GM23338 (cell line): ENCODE results near the gene DMD. TPM values are rescaled to one million over a fixed set of nuclear protein-coding genes. Genes with fewer than 3 reads are reported as not detected.

Source experiments
- ATAC-seq: fragments of 200-7000 bp; cut with Tn5 transposase; 3 replicates; pipeline ENCODE4 v1.9.1; 2020
- DNase-seq: peaks from one replicate; pipeline ENCODE4 v3.0.0-alpha.2; 2015; ENCODE audit warnings: low spot score
- H2AFZ ChIP-seq: fragments of 200-600 bp; sonication (generic); 2 replicates; pipeline ENCODE4 v1.8.0; 2016; ENCODE audit warnings: antibody characterized with exemption, mild to moderate bottlenecking, moderate library complexity
- H3F3A ChIP-seq: fragments of 200-600 bp; sonication (generic); replicated peaks from 2 replicates; pipeline ENCODE4 v1.8.0; 2017; ENCODE audit warnings: antibody characterized with exemption, mixed run types, low read depth
- H3K27ac ChIP-seq: fragments of 200-600 bp; sonication (generic); 2 replicates; pipeline ENCODE4 v1.6.1; 2016; ENCODE audit warnings: low read depth
- H3K27me3 ChIP-seq: fragments of 200-600 bp; sonication (generic); 2 replicates; pipeline ENCODE4 v1.8.0; 2016; ENCODE audit warnings: mild to moderate bottlenecking, mixed run types, moderate library complexity; ENCODE audit not compliant: insufficient read depth
- H3K36me3 ChIP-seq: fragments of 200-600 bp; sonication (generic); 2 replicates; pipeline ENCODE4 v1.8.0; 2016; ENCODE audit warnings: mild to moderate bottlenecking; ENCODE audit not compliant: insufficient read depth
- H3K4me1 ChIP-seq: fragments of 200-600 bp; sonication (generic); 2 replicates; pipeline ENCODE4 v1.8.0; 2016; ENCODE audit warnings: mild to moderate bottlenecking, moderate library complexity; ENCODE audit not compliant: insufficient read depth
- H3K4me2 ChIP-seq: fragments of 200-600 bp; sonication (generic); 2 replicates; pipeline ENCODE4 v1.7.1; 2017; ENCODE audit warnings: mixed run types
- H3K4me3 ChIP-seq: fragments of 200-600 bp; sonication (generic); 2 replicates; pipeline ENCODE4 v1.6.1; 2016; ENCODE audit warnings: mixed run types
- H3K79me2 ChIP-seq: fragments of 200-600 bp; sonication (generic); replicated peaks from 2 replicates; pipeline ENCODE4 v1.8.0; 2017; ENCODE audit warnings: mild to moderate bottlenecking; ENCODE audit not compliant: insufficient read depth
- H3K9me2 ChIP-seq: fragments of 200-600 bp; sonication (generic); 2 replicates; pipeline ENCODE4 v1.8.0; 2017; ENCODE audit not compliant: insufficient read depth
- H4K20me1 ChIP-seq: fragments of 200-600 bp; sonication (generic); replicated peaks from 2 replicates; pipeline ENCODE4 v1.8.0; 2017; ENCODE audit warnings: mild to moderate bottlenecking; ENCODE audit not compliant: insufficient read depth
- H3K27ac Mint-ChIP-seq: 2 replicates; pipeline ENCODE4 v1.8.0; 2020; ENCODE audit warnings: inconsistent platforms, mild to moderate bottlenecking, moderate library complexity, mixed read lengths
- H3K27me3 Mint-ChIP-seq: 3 replicates; pipeline ENCODE4 v1.8.0; 2022; ENCODE audit warnings: low read depth, mild to moderate bottlenecking, moderate library complexity, mixed read lengths, inconsistent platforms; ENCODE audit not compliant: insufficient read depth, poor library complexity
- H3K36me3 Mint-ChIP-seq: 3 replicates; pipeline ENCODE4 v1.8.0; 2021; ENCODE audit warnings: low read depth, mild to moderate bottlenecking, inconsistent platforms, moderate library complexity, mixed read lengths
- H3K4me1 Mint-ChIP-seq: 3 replicates; pipeline ENCODE4 v1.8.0; 2020; ENCODE audit warnings: mild to moderate bottlenecking, inconsistent platforms, mixed read lengths
- H3K4me3 Mint-ChIP-seq: 3 replicates; pipeline ENCODE4 v1.8.0; 2021; ENCODE audit warnings: moderate library complexity, mild to moderate bottlenecking, inconsistent platforms, mixed read lengths
- H3K9me3 Mint-ChIP-seq: 3 replicates; pipeline ENCODE4 v1.8.0; 2020; ENCODE audit warnings: moderate library complexity, mild to moderate bottlenecking, inconsistent platforms, mixed read lengths
- CREB1 ChIP-seq: fragments of 250-450 bp; sonication (Bioruptor Pico); IDR thresholded peaks from 2 replicates; pipeline ENCODE4 v1.5.0; 2020; ENCODE audit warnings: low read depth, mild to moderate bottlenecking, moderate library complexity
- EZH2 ChIP-seq: fragments of 200-600 bp; sonication (generic); IDR thresholded peaks from one replicate; pipeline ENCODE4 v1.8.0; 2017; ENCODE audit warnings: antibody characterized with exemption, mild to moderate bottlenecking, low read depth; ENCODE audit not compliant: unreplicated experiment
- EZH2phosphoT487 ChIP-seq: fragments of 200-600 bp; sonication (generic); IDR thresholded peaks from one replicate; pipeline ENCODE4 v1.8.1; 2018; ENCODE audit warnings: antibody characterized with exemption; ENCODE audit not compliant: unreplicated experiment
- NANOG ChIP-seq: IDR thresholded peaks from 2 replicates; pipeline ENCODE4 v1.6.1; 2016; ENCODE audit warnings: antibody characterized with exemption, borderline replicate concordance
- REST ChIP-seq: IDR thresholded peaks from one replicate; pipeline ENCODE4 v1.6.1; 2018; ENCODE audit warnings: antibody characterized with exemption; ENCODE audit not compliant: unreplicated experiment
- STAT1 ChIP-seq: IDR thresholded peaks from one replicate; pipeline ENCODE4 v1.6.1; 2016; ENCODE audit warnings: antibody characterized with exemption; ENCODE audit not compliant: unreplicated experiment
- ZNF114 ChIP-seq: fragments of 250-450 bp; sonication (Bioruptor Pico); IDR thresholded peaks from 2 replicates; pipeline ENCODE4 v1.5.0; 2020; ENCODE audit warnings: mild to moderate bottlenecking, moderate library complexity
- polyA plus RNA-seq: library from polyadenylated mRNA; unstranded; fragments of >200 nt; fragmentation: Nextera tagmentation; extraction: Ambion mirVana; gene quantifications from 2 replicates; pipeline ENCODE4 v1.2.1, GENCODE V29; 2016
- total RNA-seq: library from RNA; depleted of rRNA; stranded (reverse); fragments of >200 nt; shearing (Covaris generic); gene quantifications from 2 replicates; pipeline ENCODE4 v1.2.3, GENCODE V29; 2014
- TF ChIP-seq, protein P1 (sequence below): IDR thresholded peaks from 2 replicates; pipeline ENCODE4 v1.6.1; 2016; ENCODE audit warnings: antibody characterized with exemption
- TF ChIP-seq, protein P2 (sequence below): fragments of 250-450 bp; sonication (Bioruptor Pico); IDR thresholded peaks from 2 replicates; pipeline ENCODE4 v1.5.0; 2020; ENCODE audit warnings: mild to moderate bottlenecking, moderate library complexity

DMD gene
- total and polyA plus RNA-seq, 2 experiments from 2014 or later, result 4.5 to 7.6 TPM

GRCh38 chrX:32448945-32449344, 762.4 kb downstream of the DMD start:
- H2AFZ ChIP-seq, result no peak overlapping the region
- DNase-seq (no peak), ATAC-seq (no peak)
- no peaks in the 10 kb centered on the region for H3K36me3 Mint-ChIP-seq
- H3K27ac Mint-ChIP-seq, result no peak overlapping the region; the same call in 1 of the 2 replicates
- no peak overlapping the region for H3K27ac ChIP-seq
- H3K4me1 Mint-ChIP-seq, result no peaks in the 10 kb centered on the region
- H3K4me3 ChIP-seq, result no peak overlapping the region
- H3K9me2 ChIP-seq, result no peaks in the 10 kb centered on the region
- no peaks in the 10 kb centered on the region for H3K27me3 Mint-ChIP-seq
- H3K36me3 ChIP-seq, result no peaks in the 10 kb centered on the region
- H3K4me2 ChIP-seq, result no peak overlapping the region
- H4K20me1 ChIP-seq, result no peaks in the 10 kb centered on the region
- H3F3A ChIP-seq, result no peaks in the 10 kb centered on the region
- no peaks in the 10 kb centered on the region for H3K79me2 ChIP-seq
- no peak overlapping the region for H3K4me3 Mint-ChIP-seq
- H3K4me1 ChIP-seq, result no peaks in the 10 kb centered on the region
- no peaks in the 10 kb centered on the region for H3K27me3 ChIP-seq
- TF ChIP-seq EZH2 (no peak), NANOG (no peak), STAT1 (no peak), CREB1 (no peak), EZH2phosphoT487 (no peak), ZNF114 (no peak), REST (no peak)
- TF ChIP-seq, protein P1, sequence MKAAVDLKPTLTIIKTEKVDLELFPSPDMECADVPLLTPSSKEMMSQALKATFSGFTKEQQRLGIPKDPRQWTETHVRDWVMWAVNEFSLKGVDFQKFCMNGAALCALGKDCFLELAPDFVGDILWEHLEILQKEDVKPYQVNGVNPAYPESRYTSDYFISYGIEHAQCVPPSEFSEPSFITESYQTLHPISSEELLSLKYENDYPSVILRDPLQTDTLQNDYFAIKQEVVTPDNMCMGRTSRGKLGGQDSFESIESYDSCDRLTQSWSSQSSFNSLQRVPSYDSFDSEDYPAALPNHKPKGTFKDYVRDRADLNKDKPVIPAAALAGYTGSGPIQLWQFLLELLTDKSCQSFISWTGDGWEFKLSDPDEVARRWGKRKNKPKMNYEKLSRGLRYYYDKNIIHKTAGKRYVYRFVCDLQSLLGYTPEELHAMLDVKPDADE, result no peak
- TF ChIP-seq, protein P2, sequence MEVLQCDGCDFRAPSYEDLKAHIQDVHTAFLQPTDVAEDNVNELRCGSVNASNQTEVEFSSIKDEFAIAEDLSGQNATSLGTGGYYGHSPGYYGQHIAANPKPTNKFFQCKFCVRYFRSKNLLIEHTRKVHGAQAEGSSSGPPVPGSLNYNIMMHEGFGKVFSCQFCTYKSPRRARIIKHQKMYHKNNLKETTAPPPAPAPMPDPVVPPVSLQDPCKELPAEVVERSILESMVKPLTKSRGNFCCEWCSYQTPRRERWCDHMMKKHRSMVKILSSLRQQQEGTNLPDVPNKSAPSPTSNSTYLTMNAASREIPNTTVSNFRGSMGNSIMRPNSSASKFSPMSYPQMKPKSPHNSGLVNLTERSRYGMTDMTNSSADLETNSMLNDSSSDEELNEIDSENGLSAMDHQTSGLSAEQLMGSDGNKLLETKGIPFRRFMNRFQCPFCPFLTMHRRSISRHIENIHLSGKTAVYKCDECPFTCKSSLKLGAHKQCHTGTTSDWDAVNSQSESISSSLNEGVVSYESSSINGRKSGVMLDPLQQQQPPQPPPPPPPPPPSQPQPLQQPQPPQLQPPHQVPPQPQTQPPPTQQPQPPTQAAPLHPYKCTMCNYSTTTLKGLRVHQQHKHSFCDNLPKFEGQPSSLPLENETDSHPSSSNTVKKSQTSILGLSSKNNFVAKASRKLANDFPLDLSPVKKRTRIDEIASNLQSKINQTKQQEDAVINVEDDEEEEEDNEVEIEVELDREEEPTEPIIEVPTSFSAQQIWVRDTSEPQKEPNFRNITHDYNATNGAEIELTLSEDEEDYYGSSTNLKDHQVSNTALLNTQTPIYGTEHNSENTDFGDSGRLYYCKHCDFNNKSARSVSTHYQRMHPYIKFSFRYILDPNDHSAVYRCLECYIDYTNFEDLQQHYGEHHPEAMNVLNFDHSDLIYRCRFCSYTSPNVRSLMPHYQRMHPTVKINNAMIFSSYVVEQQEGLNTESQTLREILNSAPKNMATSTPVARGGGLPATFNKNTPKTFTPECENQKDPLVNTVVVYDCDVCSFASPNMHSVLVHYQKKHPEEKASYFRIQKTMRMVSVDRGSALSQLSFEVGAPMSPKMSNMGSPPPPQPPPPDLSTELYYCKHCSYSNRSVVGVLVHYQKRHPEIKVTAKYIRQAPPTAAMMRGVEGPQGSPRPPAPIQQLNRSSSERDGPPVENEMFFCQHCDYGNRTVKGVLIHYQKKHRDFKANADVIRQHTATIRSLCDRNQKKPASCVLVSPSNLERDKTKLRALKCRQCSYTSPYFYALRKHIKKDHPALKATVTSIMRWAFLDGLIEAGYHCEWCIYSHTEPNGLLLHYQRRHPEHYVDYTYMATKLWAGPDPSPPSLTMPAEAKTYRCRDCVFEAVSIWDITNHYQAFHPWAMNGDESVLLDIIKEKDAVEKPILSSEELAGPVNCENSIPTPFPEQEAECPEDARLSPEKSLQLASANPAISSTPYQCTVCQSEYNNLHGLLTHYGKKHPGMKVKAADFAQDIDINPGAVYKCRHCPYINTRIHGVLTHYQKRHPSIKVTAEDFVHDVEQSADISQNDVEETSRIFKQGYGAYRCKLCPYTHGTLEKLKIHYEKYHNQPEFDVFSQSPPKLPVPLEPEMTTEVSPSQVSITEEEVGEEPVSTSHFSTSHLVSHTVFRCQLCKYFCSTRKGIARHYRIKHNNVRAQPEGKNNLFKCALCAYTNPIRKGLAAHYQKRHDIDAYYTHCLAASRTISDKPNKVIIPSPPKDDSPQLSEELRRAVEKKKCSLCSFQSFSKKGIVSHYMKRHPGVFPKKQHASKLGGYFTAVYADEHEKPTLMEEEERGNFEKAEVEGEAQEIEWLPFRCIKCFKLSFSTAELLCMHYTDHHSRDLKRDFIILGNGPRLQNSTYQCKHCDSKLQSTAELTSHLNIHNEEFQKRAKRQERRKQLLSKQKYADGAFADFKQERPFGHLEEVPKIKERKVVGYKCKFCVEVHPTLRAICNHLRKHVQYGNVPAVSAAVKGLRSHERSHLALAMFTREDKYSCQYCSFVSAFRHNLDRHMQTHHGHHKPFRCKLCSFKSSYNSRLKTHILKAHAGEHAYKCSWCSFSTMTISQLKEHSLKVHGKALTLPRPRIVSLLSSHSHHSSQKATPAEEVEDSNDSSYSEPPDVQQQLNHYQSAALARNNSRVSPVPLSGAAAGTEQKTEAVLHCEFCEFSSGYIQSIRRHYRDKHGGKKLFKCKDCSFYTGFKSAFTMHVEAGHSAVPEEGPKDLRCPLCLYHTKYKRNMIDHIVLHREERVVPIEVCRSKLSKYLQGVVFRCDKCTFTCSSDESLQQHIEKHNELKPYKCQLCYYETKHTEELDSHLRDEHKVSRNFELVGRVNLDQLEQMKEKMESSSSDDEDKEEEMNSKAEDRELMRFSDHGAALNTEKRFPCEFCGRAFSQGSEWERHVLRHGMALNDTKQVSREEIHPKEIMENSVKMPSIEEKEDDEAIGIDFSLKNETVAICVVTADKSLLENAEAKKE, result no peak
- no peaks in the 10 kb centered on the region for H3K9me3 Mint-ChIP-seq
